Stimulated activated CD4-positive, alpha-beta T cell treated with anti-CD3 and anti-CD28 coated beads, Interleukin-15, amount 100 ng/mL, for 1 hour (primary cell): ENCODE data around the gene DNAH11.
"Not testable (repeated sequence)": the region's sequence is repeated elsewhere in the genome, so short reads cannot be mapped to it uniquely, and the experiment has no call there.

Experiments used
- DNase-seq, 2 donors: peaks; one replicate each; pipeline ENCODE4 v3.0.0-alpha.2; 2020; ENCODE audit warnings: low read depth in 1 of 2, low spot score in 1 of 2

Gene DNAH11

GRCh38 chr7:21767300-21767900 is 224.6 kb downstream of the DNAH11 start:
- no peak for DNase-seq

- no peak for DNase-seq
Observed at GRCh38 chr7:21768279-21768678, 225.4 kb downstream of the DNAH11 start.

DNA sequence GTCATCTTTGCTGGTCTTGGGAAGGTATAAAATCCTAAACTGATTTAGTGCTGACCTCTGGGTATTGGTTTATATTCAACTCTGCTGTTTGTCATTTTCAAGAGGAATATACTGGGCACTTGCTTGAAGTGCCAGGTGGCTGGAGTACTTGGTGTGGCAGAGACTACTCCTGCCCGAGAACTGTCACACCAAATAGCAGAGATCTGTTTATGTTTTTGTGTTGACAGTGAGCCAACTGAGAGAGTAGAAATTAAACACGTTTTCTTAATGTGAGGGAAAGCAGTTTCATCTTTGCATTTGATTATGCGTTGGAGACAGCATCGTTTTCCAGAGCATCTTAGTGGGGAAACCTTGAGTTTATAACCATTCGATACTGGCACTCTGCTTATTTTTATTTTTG is 228.4 kb downstream of the DNAH11 start:
- DNase-seq = no peak

DNA sequence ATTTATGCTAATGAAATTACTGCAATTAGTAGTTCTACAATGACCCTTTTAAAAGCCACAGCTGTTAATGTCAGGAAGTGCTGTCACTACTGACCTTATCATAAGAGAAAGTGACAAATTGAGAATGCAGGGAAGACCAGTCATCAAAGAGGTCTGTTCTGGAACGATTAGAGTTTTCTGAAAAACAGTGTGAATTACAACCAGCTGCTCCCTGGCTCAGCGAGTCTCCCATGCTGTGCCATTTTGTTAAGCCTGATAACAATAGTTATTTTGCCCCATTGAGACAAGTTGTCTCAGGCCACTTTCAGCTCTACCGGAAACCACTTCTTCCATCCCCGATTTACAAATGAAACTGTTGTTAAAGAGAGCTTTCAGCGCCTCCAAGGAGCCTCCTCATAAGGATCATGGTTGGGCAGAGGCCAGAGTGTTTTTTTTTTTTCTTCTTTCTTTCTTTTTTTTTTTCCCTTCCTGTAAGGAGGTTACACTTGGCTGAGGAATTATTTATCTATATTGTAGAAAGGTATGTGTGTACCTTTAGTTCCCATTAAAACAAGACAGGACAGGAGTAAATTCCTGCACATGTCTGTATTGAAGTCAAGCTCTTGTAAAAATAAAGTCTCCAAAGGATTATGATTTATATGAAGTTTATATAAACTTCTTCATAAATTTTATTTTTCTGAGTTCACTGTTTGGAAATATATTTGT is 229.2 kb downstream of the DNAH11 start:
- no peak for DNase-seq

DNA sequence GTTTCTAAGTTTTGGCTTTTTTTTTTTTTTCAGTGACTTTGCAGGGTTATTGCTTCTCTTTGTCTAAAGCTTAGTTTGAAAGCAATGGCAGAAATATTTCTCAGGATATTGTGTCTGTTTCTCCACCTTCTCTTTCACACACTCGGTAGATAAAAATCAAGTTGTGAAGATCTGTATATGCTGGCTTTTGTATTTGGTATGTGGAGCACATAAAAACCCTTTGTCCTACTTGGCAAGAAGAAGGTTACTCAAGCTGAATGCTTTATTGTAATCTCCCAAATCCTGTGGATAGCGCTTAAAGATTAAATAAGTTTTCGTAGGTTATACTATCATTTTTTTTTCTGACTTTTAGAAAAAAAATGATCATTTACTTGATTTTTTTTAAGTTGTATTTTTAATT is 230.5 kb downstream of the DNAH11 start:
- no peak for DNase-seq

GRCh38 chr7:21777921-21778320 is 235.1 kb downstream of the DNAH11 start:
- DNase-seq = no peak

GRCh38 chr7:21778953-21779352 is 236.1 kb downstream of the DNAH11 start:
- DNase-seq = no peak

- DNase-seq = no peak
Observed at GRCh38 chr7:21782996-21783395, 240.2 kb downstream of the DNAH11 start.

GRCh38 chr7:21784989-21785388 is 242.2 kb downstream of the DNAH11 start:
- no peak for DNase-seq

- no peak for DNase-seq
Observed at GRCh38 chr7:21805791-21806190, 263.0 kb downstream of the DNAH11 start.

GRCh38 chr7:21806388-21806787 is 263.5 kb downstream of the DNAH11 start:
- no peak for DNase-seq

DNA sequence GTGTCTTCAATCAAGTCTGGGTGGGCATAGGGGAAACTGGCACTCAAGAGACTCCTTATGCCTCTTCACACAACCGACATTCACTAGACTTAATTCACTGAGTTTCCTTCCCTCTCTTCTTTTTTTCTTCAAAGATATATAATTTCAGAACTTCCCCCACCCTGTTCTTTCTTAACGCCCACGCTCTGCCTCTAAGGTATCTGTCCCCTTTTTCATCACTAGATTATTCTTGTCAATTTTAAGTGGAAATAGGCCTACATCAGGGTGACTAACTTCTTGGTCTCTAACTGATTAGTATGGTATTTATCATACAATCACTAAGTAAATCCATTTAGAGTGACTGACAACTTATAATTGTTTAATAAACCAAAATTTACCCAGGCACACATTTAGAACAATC is 276.2 kb downstream of the DNAH11 start:
- no peak for DNase-seq

- DNase-seq = no peak
Observed at GRCh38 chr7:21828841-21829240, 286.0 kb downstream of the DNAH11 start.

GRCh38 chr7:21829731-21830130 is 286.9 kb downstream of the DNAH11 start:
- DNase-seq = no peak

GRCh38 chr7:21844742-21845141 is 301.9 kb downstream of the DNAH11 start:
- no peak for DNase-seq

DNA sequence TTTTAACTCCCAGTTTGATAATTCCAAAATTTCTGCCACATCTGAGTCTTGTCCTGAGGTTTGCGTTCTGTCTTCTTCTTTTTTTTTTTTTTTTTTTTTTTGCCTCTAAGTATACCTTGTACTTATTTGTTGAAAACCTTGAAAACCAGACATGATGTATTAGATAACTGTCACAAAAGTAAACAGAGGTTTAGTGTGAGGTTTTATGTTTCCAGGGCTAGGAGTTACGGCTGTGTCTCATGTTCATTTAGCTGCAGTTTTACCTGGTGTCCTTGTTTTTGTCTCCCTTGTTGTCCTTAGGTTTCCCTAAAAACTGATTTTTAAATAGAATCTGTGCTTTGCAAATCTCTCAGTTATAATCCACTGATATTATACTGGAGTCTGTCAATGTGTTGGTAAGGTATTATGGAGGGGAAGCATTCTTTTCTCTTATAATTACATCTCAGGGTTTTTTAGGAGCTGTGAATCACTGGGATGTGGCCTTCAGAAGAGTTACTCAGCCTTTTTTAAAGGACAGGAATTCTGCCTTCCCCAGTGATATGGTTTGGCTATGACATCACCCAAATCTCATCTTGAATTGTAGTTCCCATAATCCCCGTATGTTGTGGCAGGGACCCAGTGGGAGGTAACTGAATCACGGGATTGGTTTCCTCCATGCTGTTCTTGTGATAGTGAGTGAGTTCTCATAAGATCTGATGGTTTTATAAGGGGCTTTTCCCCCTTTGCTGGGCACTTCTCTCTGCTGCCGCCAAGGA is 307.9 kb downstream of the DNAH11 start:
- DNase-seq = no peak

DNA sequence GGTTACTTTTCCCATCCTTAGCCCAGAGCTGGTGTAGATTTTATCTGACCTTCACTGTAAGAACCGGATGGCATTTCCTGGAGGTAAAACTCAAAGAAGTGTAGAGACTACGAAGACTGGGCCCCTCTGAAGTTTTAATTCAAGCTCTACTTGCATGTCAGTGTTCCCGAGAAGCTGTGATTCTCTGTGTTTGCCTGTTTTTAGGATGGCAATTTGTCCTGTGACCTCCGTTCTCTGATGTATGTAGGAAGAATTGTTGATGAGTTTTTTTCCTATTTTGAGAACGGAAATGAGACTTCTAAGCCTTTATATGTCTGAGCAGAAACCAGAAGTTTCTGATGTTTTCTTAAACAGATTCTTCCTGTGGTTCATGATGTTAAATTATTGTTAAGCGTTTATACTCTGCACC is 308.7 kb downstream of the DNAH11 start:
- DNase-seq = no peak

GRCh38 chr7:21865631-21866204 is 322.9 kb downstream of the DNAH11 start:
- not testable (repeated sequence) for DNase-seq

GRCh38 chr7:21866731-21867130 is 323.9 kb downstream of the DNAH11 start:
- no peak for DNase-seq

DNA sequence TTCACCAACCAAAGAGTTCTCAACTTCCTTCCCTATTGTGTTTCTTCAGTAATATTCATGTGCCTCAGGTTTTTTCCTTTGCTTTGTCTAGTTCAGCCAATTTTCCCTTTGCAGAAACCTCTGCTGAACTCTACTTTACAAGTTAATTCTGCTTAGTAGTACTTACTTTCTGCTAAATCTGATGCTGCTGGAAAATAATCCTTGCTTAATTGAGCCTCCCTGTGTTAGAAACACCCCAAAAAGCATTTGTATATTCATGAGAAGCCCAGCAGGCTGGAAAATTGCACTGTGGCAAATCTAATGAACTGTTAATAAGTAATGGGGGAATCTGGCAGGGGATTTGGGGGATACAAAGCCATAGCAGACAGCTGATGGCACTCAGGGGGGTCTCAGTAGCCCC is 324.4 kb downstream of the DNAH11 start:
- DNase-seq = no peak

DNA sequence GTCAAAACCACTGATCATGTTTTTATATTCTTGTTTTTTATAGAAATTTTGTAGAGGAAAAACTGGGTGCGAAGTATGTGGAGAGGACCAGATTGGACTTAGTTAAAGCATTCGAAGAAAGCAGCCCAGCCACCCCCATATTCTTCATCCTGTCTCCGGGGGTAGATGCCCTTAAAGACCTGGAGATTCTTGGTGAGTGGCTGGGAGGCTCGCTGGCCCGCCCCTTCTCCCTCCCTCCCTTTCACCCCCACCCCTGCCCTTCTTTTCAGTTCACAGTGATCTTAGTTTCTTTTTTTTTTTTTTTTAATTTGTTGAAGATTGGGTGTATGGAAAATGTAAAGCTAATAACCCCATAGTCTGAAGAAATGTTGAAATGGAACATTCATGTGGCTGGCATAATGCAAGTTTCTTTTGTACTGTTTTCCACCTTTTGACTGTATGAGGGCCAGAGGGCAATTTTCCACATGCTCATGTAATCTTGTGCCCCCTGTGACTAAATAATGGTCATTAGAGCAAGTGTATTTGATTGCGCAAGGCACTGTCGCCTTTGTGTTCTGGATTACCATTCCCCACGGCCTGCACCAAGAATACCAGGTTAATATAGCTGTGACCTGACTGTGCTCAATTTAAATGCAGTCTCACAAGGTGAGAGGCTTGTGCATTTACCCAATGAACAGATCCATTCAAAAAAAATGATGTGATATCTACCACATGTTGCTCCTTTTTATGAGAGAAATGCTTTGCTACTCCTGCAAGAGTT is 325.2 kb downstream of the DNAH11 start:
- DNase-seq = no peak

DNA sequence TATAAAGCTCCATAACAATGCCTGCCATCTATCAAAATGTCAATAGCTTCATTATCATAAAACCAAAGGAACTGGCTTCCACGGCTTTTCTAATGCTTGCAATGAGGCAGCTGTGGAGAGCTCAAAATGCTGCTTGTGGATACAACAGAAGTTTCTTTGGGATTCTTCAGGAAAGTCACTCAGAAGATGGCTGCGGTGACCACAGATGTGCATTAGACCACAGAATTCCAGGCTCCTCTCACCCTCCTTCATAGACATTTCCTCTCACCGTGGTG is 325.7 kb downstream of the DNAH11 start:
- no peak for DNase-seq
